HCT116 (cell line): ENCODE results near the gene AEBP1.

ENCODE experiments used
- CEBPB ChIP-seq: IDR thresholded peaks from 2 replicates; pipeline ENCODE4 v1.6.1; 2012; ENCODE audit warnings: low read depth
- EGR1 ChIP-seq: IDR thresholded peaks from 2 replicates; pipeline ENCODE4 v1.6.1; 2012; ENCODE audit warnings: low read depth
- ELF1 ChIP-seq: IDR thresholded peaks from 2 replicates; pipeline ENCODE4 v1.6.1; 2012; ENCODE audit warnings: low read depth, borderline replicate concordance
- EZH2 ChIP-seq: fragments of 200-600 bp; sonication (generic); IDR thresholded peaks from 2 replicates; pipeline ENCODE4 v1.6.1; 2017; ENCODE audit warnings: antibody characterized with exemption, mixed run types
- FOSL1 ChIP-seq: IDR thresholded peaks from 2 replicates; pipeline ENCODE4 v1.6.1; 2012; ENCODE audit warnings: low read depth
- POLR2A ChIP-seq: IDR thresholded peaks from 2 replicates; pipeline ENCODE4 v1.7.0; 2011; ENCODE audit warnings: borderline replicate concordance; ENCODE audit not compliant: insufficient read depth, insufficient read length; ENCODE audit errors: extremely low read depth
- POLR2AphosphoS5 ChIP-seq: IDR thresholded peaks from 2 replicates; pipeline ENCODE4 v1.6.1; 2011; ENCODE audit warnings: mild to moderate bottlenecking, low read depth, low read length, moderate library complexity
- SIN3A ChIP-seq: IDR thresholded peaks from 2 replicates; pipeline ENCODE4 v1.6.1; 2012; ENCODE audit warnings: low read depth
- SP1 ChIP-seq: IDR thresholded peaks from 2 replicates; pipeline ENCODE4 v1.6.1; 2012; ENCODE audit warnings: low read depth
- TF ChIP-seq, protein P1 (sequence below), 3 experiments: fragments of 200-600 bp in 1 of 3; sonication (generic) in 1 of 3; IDR thresholded peaks in 2 of 3; conservative IDR thresholded peaks in 1 of 3; 2 replicates each; pipeline ENCODE4 v1.5.1; 2012 to 2017; ENCODE audit warnings: low read depth in 2 of 3, low read length in 2 of 3, antibody characterized with exemption in 1 of 3, borderline replicate concordance in 1 of 3, control low read depth in 1 of 3, mild to moderate bottlenecking in 1 of 3, mixed read lengths in 1 of 3, mixed run types in 1 of 3, moderate library complexity in 1 of 3; ENCODE audit not compliant: insufficient read depth in 1 of 3
- TF ChIP-seq, protein P2 (sequence below): IDR thresholded peaks from 2 replicates; pipeline ENCODE4 v1.6.1; 2012; ENCODE audit warnings: low read depth
- TF ChIP-seq, protein P3 (sequence below): IDR thresholded peaks from 2 replicates; pipeline ENCODE4 v1.6.1; 2012
- TF ChIP-seq, protein P4 (sequence below): IDR thresholded peaks from 2 replicates; pipeline ENCODE4 v1.6.1; 2011; ENCODE audit warnings: mild to moderate bottlenecking, low read length, moderate library complexity; ENCODE audit not compliant: insufficient replicate concordance; ENCODE audit errors: extremely low read depth
- TF ChIP-seq, protein P5 (sequence below): IDR thresholded peaks from 2 replicates; pipeline ENCODE4 v1.6.1; 2012

DNA sequence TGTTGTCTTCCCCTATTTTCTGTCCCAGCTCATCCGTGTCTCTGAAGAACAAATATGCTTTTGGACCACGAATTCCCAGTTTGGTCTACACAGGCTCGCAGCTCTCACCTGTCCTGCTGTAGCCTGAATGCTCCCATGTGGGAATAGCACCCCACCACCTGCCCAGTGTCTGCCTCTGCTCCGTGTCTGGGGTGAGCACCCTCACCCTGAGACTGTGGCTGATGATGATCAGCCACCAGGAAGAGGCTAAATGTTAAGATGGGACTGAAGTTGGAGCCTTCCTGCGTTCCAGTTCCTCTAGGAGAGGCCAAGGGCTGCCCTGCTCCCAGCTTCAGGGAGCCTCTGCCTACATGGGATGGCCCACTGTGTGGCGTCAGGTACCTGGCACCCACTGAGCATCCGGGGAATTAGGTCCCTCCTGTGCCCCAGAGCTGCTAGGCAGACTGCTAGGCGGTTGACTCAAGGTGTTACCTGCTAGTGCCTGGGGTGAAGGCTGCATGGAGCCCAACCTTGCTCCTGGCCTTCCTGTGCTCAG lies 42.4 kb upstream of the AEBP1 start:
- TF ChIP-seq, protein P1, sequence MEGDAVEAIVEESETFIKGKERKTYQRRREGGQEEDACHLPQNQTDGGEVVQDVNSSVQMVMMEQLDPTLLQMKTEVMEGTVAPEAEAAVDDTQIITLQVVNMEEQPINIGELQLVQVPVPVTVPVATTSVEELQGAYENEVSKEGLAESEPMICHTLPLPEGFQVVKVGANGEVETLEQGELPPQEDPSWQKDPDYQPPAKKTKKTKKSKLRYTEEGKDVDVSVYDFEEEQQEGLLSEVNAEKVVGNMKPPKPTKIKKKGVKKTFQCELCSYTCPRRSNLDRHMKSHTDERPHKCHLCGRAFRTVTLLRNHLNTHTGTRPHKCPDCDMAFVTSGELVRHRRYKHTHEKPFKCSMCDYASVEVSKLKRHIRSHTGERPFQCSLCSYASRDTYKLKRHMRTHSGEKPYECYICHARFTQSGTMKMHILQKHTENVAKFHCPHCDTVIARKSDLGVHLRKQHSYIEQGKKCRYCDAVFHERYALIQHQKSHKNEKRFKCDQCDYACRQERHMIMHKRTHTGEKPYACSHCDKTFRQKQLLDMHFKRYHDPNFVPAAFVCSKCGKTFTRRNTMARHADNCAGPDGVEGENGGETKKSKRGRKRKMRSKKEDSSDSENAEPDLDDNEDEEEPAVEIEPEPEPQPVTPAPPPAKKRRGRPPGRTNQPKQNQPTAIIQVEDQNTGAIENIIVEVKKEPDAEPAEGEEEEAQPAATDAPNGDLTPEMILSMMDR (IDR thresholded peaks at IDR 0.05 in 2 of 3, conservative IDR thresholded peaks at IDR 0.05 in 1 of 3; ENCODE audit: borderline replicate concordance in 1 of 3, insufficient read depth in 1 of 3, low read depth in 2 of 3, low read length in 2 of 3), result no peak
- TF ChIP-seq CEBPB (no peak), EZH2 (no peak), POLR2A (no peak), FOSL1 (no peak), POLR2AphosphoS5 (no peak), EGR1 (no peak), SP1 (no peak), SIN3A (no peak), ELF1 (no peak)
- TF ChIP-seq, protein P2, sequence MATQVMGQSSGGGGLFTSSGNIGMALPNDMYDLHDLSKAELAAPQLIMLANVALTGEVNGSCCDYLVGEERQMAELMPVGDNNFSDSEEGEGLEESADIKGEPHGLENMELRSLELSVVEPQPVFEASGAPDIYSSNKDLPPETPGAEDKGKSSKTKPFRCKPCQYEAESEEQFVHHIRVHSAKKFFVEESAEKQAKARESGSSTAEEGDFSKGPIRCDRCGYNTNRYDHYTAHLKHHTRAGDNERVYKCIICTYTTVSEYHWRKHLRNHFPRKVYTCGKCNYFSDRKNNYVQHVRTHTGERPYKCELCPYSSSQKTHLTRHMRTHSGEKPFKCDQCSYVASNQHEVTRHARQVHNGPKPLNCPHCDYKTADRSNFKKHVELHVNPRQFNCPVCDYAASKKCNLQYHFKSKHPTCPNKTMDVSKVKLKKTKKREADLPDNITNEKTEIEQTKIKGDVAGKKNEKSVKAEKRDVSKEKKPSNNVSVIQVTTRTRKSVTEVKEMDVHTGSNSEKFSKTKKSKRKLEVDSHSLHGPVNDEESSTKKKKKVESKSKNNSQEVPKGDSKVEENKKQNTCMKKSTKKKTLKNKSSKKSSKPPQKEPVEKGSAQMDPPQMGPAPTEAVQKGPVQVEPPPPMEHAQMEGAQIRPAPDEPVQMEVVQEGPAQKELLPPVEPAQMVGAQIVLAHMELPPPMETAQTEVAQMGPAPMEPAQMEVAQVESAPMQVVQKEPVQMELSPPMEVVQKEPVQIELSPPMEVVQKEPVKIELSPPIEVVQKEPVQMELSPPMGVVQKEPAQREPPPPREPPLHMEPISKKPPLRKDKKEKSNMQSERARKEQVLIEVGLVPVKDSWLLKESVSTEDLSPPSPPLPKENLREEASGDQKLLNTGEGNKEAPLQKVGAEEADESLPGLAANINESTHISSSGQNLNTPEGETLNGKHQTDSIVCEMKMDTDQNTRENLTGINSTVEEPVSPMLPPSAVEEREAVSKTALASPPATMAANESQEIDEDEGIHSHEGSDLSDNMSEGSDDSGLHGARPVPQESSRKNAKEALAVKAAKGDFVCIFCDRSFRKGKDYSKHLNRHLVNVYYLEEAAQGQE, result no peak
- TF ChIP-seq, protein P3, sequence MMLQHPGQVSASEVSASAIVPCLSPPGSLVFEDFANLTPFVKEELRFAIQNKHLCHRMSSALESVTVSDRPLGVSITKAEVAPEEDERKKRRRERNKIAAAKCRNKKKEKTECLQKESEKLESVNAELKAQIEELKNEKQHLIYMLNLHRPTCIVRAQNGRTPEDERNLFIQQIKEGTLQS, result no peak
- TF ChIP-seq, protein P4, sequence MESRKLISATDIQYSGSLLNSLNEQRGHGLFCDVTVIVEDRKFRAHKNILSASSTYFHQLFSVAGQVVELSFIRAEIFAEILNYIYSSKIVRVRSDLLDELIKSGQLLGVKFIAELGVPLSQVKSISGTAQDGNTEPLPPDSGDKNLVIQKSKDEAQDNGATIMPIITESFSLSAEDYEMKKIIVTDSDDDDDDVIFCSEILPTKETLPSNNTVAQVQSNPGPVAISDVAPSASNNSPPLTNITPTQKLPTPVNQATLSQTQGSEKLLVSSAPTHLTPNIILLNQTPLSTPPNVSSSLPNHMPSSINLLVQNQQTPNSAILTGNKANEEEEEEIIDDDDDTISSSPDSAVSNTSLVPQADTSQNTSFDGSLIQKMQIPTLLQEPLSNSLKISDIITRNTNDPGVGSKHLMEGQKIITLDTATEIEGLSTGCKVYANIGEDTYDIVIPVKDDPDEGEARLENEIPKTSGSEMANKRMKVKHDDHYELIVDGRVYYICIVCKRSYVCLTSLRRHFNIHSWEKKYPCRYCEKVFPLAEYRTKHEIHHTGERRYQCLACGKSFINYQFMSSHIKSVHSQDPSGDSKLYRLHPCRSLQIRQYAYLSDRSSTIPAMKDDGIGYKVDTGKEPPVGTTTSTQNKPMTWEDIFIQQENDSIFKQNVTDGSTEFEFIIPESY, result no peak
- TF ChIP-seq, protein P5, sequence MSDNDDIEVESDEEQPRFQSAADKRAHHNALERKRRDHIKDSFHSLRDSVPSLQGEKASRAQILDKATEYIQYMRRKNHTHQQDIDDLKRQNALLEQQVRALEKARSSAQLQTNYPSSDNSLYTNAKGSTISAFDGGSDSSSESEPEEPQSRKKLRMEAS, result no peak
